Measurements from ENCODE around the gene LAMTOR1. TPM values are rescaled to one million over a fixed set of nuclear protein-coding genes. Genes with fewer than 3 reads are reported as not detected.

Gene LAMTOR1
- total and polyA plus RNA-seq, 2 of the 8 experiments (the other 6 are each of a cell fraction or from before 2014, with no cell fraction given), result 82.1 to 160 TPM

GRCh38 chr11:72102162-72102561, 935 bp downstream of the LAMTOR1 start:
- Histone ChIP-seq H3K23me2 (ENCODE audit: low read depth, low read length) (peaks cover 6% of the 10 kb centered on the region), H3K9ac (replicated peaks in 1 of 4; ENCODE audit: extremely low read depth in 1 of 4, low read depth in 3 of 4, low read length in 3 of 4) (peak overlapping the region; percentile 88 to 98 (median 95)), H3K4me2 (ENCODE audit: insufficient read depth in 1 of 2, low read depth in 2 of 2, low read length in 2 of 2) (peak overlapping the region; percentile 84 to 91), H3K27ac (ENCODE audit: low read depth, low read length) (peak overlapping the region; percentile 86), H3K4ac (replicated peaks; ENCODE audit: insufficient read length, low read depth, low read length) (no peak overlapping the region), H3K9me3 (ENCODE audit: insufficient read depth in 2 of 2, low read depth in 1 of 2, low read length in 1 of 2) (no peaks in the 10 kb centered on the region), H3K79me1 (ENCODE audit: low read depth, low read length) (peaks cover 13% of the 10 kb centered on the region), H3K4me3 (ENCODE audit: extremely low read depth in 1 of 4, insufficient read depth in 2 of 4, low read depth in 3 of 4, low read length in 4 of 4) (peak overlapping the region; percentile 95 to 98 (median 97)), H4K91ac (replicated peaks; ENCODE audit: insufficient read length, low read length) (no peak overlapping the region), H3K36me3 (ENCODE audit: control insufficient read depth in 2 of 4, insufficient read depth in 4 of 4, low read length in 3 of 4) (peaks cover 21 to 26% (median 24%) of the 10 kb centered on the region in 4 experiments), H4K20me1 (replicated peaks in 1 of 2; ENCODE audit: control insufficient read depth in 1 of 2, insufficient read depth in 2 of 2, low read length in 2 of 2) (peaks cover 2 to 16% of the 10 kb centered on the region in 2 experiments), H4K5ac (ENCODE audit: insufficient read length, low read depth, low read length) (no peak overlapping the region), H3K14ac (ENCODE audit: insufficient read length) (no peak overlapping the region), H2BK5ac (ENCODE audit: low read depth, low read length) (peak overlapping the region; percentile 73; the same call in 1 of the 2 replicates), H2BK20ac (ENCODE audit: low read length) (no peak overlapping the region), H3K56ac (replicated peaks; ENCODE audit: insufficient read length, low read depth, low read length) (no peak overlapping the region), H3K4me1 (replicated peaks in 1 of 4; ENCODE audit: control insufficient read depth in 3 of 4, insufficient read depth in 4 of 4, low read length in 3 of 4) (peaks cover 3 to 14% (median 5%) of the 10 kb centered on the region in 4 experiments; a peak in 6 of 7 replicates), H3K79me2 (ENCODE audit: control insufficient read depth in 1 of 2, insufficient read depth in 2 of 2, low read length in 2 of 2) (peaks cover 10 to 34% of the 10 kb centered on the region in 2 experiments), H3K23ac (ENCODE audit: insufficient read length) (no peak overlapping the region), H2BK120ac (replicated peaks; ENCODE audit: low read depth, low read length) (no peak overlapping the region), H2AFZ (ENCODE audit: low read length) (no peak overlapping the region), H2BK12ac (ENCODE audit: low read depth, low read length) (no peak overlapping the region), H3K18ac (ENCODE audit: extremely low read depth, low read length) (no peak overlapping the region), H4K8ac (ENCODE audit: extremely low read depth, insufficient read depth, low read length) (no peak overlapping the region), H2AK5ac (ENCODE audit: low read depth, low read length) (peak overlapping the region; percentile 65; the same call in 1 of the 2 replicates), H3K27me3 (replicated peaks in 1 of 4; ENCODE audit: control insufficient read depth in 3 of 4, extremely low read depth in 1 of 4, insufficient read depth in 3 of 4, low read length in 3 of 4) (no peaks in the 10 kb centered on the region), H2BK15ac (ENCODE audit: low read length) (no peak overlapping the region)
- WGBS, 2 experiments (ENCODE audit: extremely low coverage in 1 of 2, insufficient coverage in 1 of 2, insufficient read length in 1 of 2, insufficient replicate concordance in 2 of 2, low coverage in 1 of 2, low lambda C conversion rate in 2 of 2, missing lambda C conversion rate in 1 of 2), result 77% methylated on average over 4 of the region's 4 CpGs; no CpG with 5 or more reads in 1 of the 2 experiments
- ChIA-PET POLR2A (ENCODE audit: partially characterized antibody) (interaction anchor here (0.6 to 14.4 kb wide), 7 partner anchors 8 to 77 kb away, joined by 3 to 144 read pairs (median 4); partner anchors contain the start of genes ANAPC15 and LRRC51), CTCF (ENCODE audit: partially characterized antibody) (interaction anchor here (1.0 to 14.0 kb wide), 7 partner anchors 9 to 332 kb away, joined by 4 to 423 read pairs (median 6); partner anchors contain the start of gene CLPB)
- no peak for FAIRE-seq
- no peak for DNase-seq (ENCODE audit: low read depth in 1 of 2, low spot score in 2 of 2)
- TF ChIP-seq ZNF274 (IDR thresholded peaks at IDR 0.05; ENCODE audit: borderline replicate concordance, extremely low read depth, low read length) (no peak), KDM5A (IDR thresholded peaks at IDR 0.05; ENCODE audit: low read length) (no peak), RBBP5 (IDR thresholded peaks at IDR 0.05; ENCODE audit: borderline replicate concordance, low read depth, low read length) (no peak), CREB1 (IDR thresholded peaks at IDR 0.05) (no peak), EGR1 (IDR thresholded peaks at IDR 0.05; ENCODE audit: borderline replicate concordance, low read depth, low read length) (no peak), PHF8 (conservative IDR thresholded peaks at IDR 0.05; ENCODE audit: low read depth, low read length) (no peak), EP300 (IDR thresholded peaks at IDR 0.05; ENCODE audit: borderline replicate concordance in 1 of 2, low read depth in 2 of 2, low read length in 2 of 2) (no peak), FOSL1 (IDR thresholded peaks at IDR 0.05; ENCODE audit: insufficient read depth, low read depth, low read length) (no peak), HDAC6 (IDR thresholded peaks at IDR 0.05; ENCODE audit: low read depth, low read length) (no peak), SP1 (IDR thresholded peaks at IDR 0.05; ENCODE audit: low read depth, low read length) (no peak), CTCF (IDR thresholded peaks at IDR 0.05; ENCODE audit: control extremely low read depth in 1 of 3, insufficient read depth in 1 of 3, low read depth in 1 of 3, low read length in 3 of 3) (no peak)
